HT-29 (cell line): ENCODE data around the gene PTPN12. TPM values are rescaled to one million over a fixed set of nuclear protein-coding genes. Genes with fewer than 3 reads are reported as not detected.
A peak's percentile ranks its signal among the peaks of the same experiment; 100 is the strongest.
"Not testable (repeated sequence)": the region's sequence is repeated elsewhere in the genome, so short reads cannot be mapped to it uniquely, and the experiment has no call there.

Experiments
- DNase-seq: peaks from one replicate; pipeline ENCODE4 v3.0.0-alpha.2; 2015; ENCODE audit warnings: low spot score
- total RNA-seq: library from RNA; depleted of rRNA; stranded (reverse); fragments of >200 nt; shearing (Covaris generic); gene quantifications from 2 replicates; pipeline ENCODE4 v1.2.3, GENCODE V29; 2014; rRNA removed

The PTPN12 gene
- total RNA-seq: 23.6 and 29.6 TPM in 2 replicates

- no peak for DNase-seq
These were observed at the start of gene PTPN12 for GRCh38 chr7:77537136-77537777. PTPN12 (plus strand) TSS chr7:77537295; CDS start chr7:77537547, 252 bp downstream.

GRCh38 chr7:77488986-77489385, 48.1 kb upstream of the PTPN12 start:
- no peak for DNase-seq

GRCh38 chr7:77497079-77497478, 40.0 kb upstream of the PTPN12 start:
- no peak for DNase-seq

- DNase-seq: no peak
These were observed 38.3 kb upstream of the PTPN12 start for GRCh38 chr7:77498659-77499379.

- no peak for DNase-seq
These were observed 35.9 kb upstream of the PTPN12 start for GRCh38 chr7:77501192-77501515.

GRCh38 chr7:77504951-77505350, 32.1 kb upstream of the PTPN12 start:
- DNase-seq: no peak

- DNase-seq: no peak
These were observed 30.2 kb upstream of the PTPN12 start for GRCh38 chr7:77506899-77507298.

GRCh38 chr7:77513002-77513670, 24.0 kb upstream of the PTPN12 start:
- not testable (repeated sequence) for DNase-seq

GRCh38 chr7:77516085-77516484, 21.0 kb upstream of the PTPN12 start:
- DNase-seq: no peak

GRCh38 chr7:77520261-77520660, 16.8 kb upstream of the PTPN12 start:
- no peak for DNase-seq

- not testable (repeated sequence) for DNase-seq
These were observed 15.6 kb upstream of the PTPN12 start for GRCh38 chr7:77521537-77521936.

GRCh38 chr7:77524731-77525130, 12.4 kb upstream of the PTPN12 start:
- no peak for DNase-seq

- no peak for DNase-seq
These were observed 11.9 kb upstream of the PTPN12 start for GRCh38 chr7:77525231-77525630.

- no peak for DNase-seq
These were observed 8.7 kb upstream of the PTPN12 start for GRCh38 chr7:77528368-77528767.

- no peak for DNase-seq
These were observed 7.8 kb upstream of the PTPN12 start for GRCh38 chr7:77529279-77529678.

- DNase-seq: no peak
These were observed 6.1 kb upstream of the PTPN12 start for GRCh38 chr7:77531038-77531437.

- no peak for DNase-seq
These were observed 4.8 kb upstream of the PTPN12 start for GRCh38 chr7:77532247-77532646.

GRCh38 chr7:77532732-77533131, 4.4 kb upstream of the PTPN12 start:
- DNase-seq: not testable (repeated sequence)

- not testable (repeated sequence) for DNase-seq
These were observed 3.0 kb upstream of the PTPN12 start for GRCh38 chr7:77534046-77534445.

- DNase-seq: no peak
These were observed 1.1 kb upstream of the PTPN12 start for GRCh38 chr7:77536017-77536412.

GRCh38 chr7:77536413-77537135, 521 bp upstream of the PTPN12 start:
- peak; percentile 99 for DNase-seq

GRCh38 chr7:77537778-77538280, 734 bp downstream of the PTPN12 start:
- no peak for DNase-seq
